Measurements from ENCODE around the gene RNF220.
A peak's percentile ranks its signal among the peaks of the same experiment; 100 is the strongest.

RNF220 gene

DNA sequence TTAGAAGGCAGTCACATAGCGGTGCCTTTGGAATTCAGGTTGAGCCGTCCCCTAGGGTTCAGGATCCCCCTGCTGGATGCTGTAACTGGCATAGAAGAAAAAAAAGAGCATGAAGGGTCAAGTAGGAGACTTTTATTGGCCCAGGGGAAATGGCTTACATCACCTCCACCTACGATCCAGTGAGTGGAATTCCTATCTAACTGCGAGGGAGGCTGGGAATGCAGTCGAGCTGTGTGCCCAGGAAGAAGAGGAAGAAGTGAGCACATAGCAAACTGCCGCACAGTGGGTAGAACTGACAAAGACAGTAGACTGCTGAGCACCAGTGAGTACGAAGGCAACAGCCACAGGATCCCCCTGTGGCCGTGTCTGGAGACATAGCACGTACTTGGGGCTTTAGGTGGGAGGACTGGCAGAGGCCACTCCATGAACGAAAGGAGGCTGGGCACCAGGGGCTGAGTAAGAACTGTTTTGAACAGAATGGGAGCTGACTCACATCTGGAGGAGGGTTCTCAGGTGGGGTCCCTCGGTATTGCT lies 79.2 kb downstream of the RNF220 start (continued):
- TF ChIP-seq BCL11A (tag by site-specific recombination; IDR thresholded peaks at IDR 0.05; ENCODE audit: low read depth) (no peak), ZNF138 (tag by site-specific recombination; IDR thresholded peaks at IDR 0.05; ENCODE audit: borderline replicate concordance) (no peak), ZNF626 (tag by site-specific recombination; IDR thresholded peaks at IDR 0.05) (no peak), GLIS1 (tag by site-specific recombination; IDR thresholded peaks at IDR 0.05) (peak; percentile 89), ZNF600 (tag by site-specific recombination; IDR thresholded peaks at IDR 0.05) (peak; percentile 61), OSR2 (tag by site-specific recombination; IDR thresholded peaks at IDR 0.05) (0 out of 2 replicates have a peak, but pooled peaks have one; percentile 19), ZNF544 (tag by site-specific recombination; IDR thresholded peaks at IDR 0.05) (no peak), FEZF1 (tag by site-specific recombination; IDR thresholded peaks at IDR 0.05) (peak; percentile 96), MZF1 (tag by site-specific recombination; IDR thresholded peaks at IDR 0.05; ENCODE audit: borderline replicate concordance) (peak; percentile 73; the same call in 1 of the 2 replicates), ZIC2 (tag by site-specific recombination; IDR thresholded peaks at IDR 0.05) (peak; percentile 87), HOXD13 (CRISPR knock-in tag; IDR thresholded peaks at IDR 0.05; ENCODE audit: borderline replicate concordance) (no peak), YY1 (tag by site-specific recombination; IDR thresholded peaks at IDR 0.05) (no peak), ZBTB20 (tag by site-specific recombination; IDR thresholded peaks at IDR 0.05) (peak; percentile 40; the same call in 1 of the 2 replicates), ZNF843 (tag by site-specific recombination; IDR thresholded peaks at IDR 0.05) (0 out of 2 replicates have a peak, but pooled peaks have one; percentile 36), ZFHX2 (tag by site-specific recombination; conservative IDR thresholded peaks at IDR 0.05) (peak; percentile 96), SALL2 (tag by site-specific recombination; IDR thresholded peaks at IDR 0.05; ENCODE audit: borderline replicate concordance) (no peak), ZNF24 (tag by site-specific recombination; IDR thresholded peaks at IDR 0.05) (peak; percentile 76), IKZF3 (tag by site-specific recombination; IDR thresholded peaks at IDR 0.05) (peak; percentile 44; the same call in 1 of the 2 replicates), ZNF423 (tag by site-specific recombination; IDR thresholded peaks at IDR 0.05) (peak; percentile 17; the same call in 1 of the 2 replicates), ZNF558 (tag by site-specific recombination; IDR thresholded peaks at IDR 0.05) (no peak), ZNF555 (tag by site-specific recombination; conservative IDR thresholded peaks at IDR 0.05) (no peak), TRIM28 (IDR thresholded peaks at IDR 0.05; ENCODE audit: borderline replicate concordance, low read length) (peak; percentile 93)
- TF ChIP-seq, protein P1, sequence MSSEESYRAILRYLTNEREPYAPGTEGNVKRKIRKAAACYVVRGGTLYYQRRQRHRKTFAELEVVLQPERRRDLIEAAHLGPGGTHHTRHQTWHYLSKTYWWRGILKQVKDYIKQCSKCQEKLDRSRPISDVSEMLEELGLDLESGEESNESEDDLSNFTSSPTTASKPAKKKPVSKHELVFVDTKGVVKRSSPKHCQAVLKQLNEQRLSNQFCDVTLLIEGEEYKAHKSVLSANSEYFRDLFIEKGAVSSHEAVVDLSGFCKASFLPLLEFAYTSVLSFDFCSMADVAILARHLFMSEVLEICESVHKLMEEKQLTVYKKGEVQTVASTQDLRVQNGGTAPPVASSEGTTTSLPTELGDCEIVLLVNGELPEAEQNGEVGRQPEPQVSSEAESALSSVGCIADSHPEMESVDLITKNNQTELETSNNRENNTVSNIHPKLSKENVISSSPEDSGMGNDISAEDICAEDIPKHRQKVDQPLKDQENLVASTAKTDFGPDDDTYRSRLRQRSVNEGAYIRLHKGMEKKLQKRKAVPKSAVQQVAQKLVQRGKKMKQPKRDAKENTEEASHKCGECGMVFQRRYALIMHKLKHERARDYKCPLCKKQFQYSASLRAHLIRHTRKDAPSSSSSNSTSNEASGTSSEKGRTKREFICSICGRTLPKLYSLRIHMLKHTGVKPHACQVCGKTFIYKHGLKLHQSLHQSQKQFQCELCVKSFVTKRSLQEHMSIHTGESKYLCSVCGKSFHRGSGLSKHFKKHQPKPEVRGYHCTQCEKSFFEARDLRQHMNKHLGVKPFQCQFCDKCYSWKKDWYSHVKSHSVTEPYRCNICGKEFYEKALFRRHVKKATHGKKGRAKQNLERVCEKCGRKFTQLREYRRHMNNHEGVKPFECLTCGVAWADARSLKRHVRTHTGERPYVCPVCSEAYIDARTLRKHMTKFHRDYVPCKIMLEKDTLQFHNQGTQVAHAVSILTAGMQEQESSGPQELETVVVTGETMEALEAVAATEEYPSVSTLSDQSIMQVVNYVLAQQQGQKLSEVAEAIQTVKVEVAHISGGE (tag by site-specific recombination; conservative IDR thresholded peaks at IDR 0.05; ENCODE audit: low read depth), result no peak
- TF ChIP-seq, protein P2, sequence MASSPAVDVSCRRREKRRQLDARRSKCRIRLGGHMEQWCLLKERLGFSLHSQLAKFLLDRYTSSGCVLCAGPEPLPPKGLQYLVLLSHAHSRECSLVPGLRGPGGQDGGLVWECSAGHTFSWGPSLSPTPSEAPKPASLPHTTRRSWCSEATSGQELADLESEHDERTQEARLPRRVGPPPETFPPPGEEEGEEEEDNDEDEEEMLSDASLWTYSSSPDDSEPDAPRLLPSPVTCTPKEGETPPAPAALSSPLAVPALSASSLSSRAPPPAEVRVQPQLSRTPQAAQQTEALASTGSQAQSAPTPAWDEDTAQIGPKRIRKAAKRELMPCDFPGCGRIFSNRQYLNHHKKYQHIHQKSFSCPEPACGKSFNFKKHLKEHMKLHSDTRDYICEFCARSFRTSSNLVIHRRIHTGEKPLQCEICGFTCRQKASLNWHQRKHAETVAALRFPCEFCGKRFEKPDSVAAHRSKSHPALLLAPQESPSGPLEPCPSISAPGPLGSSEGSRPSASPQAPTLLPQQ (tag by site-specific recombination; IDR thresholded peaks at IDR 0.05), result 0 out of 2 replicates have a peak, but pooled peaks have one; percentile 33
- TF ChIP-seq, protein P3, sequence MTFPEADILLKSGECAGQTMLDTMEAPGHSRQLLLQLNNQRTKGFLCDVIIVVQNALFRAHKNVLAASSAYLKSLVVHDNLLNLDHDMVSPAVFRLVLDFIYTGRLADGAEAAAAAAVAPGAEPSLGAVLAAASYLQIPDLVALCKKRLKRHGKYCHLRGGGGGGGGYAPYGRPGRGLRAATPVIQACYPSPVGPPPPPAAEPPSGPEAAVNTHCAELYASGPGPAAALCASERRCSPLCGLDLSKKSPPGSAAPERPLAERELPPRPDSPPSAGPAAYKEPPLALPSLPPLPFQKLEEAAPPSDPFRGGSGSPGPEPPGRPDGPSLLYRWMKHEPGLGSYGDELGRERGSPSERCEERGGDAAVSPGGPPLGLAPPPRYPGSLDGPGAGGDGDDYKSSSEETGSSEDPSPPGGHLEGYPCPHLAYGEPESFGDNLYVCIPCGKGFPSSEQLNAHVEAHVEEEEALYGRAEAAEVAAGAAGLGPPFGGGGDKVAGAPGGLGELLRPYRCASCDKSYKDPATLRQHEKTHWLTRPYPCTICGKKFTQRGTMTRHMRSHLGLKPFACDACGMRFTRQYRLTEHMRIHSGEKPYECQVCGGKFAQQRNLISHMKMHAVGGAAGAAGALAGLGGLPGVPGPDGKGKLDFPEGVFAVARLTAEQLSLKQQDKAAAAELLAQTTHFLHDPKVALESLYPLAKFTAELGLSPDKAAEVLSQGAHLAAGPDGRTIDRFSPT (tag by site-specific recombination; IDR thresholded peaks at IDR 0.05), result peak; percentile 65; the same call in 1 of the 2 replicates
- TF ChIP-seq, protein P4, sequence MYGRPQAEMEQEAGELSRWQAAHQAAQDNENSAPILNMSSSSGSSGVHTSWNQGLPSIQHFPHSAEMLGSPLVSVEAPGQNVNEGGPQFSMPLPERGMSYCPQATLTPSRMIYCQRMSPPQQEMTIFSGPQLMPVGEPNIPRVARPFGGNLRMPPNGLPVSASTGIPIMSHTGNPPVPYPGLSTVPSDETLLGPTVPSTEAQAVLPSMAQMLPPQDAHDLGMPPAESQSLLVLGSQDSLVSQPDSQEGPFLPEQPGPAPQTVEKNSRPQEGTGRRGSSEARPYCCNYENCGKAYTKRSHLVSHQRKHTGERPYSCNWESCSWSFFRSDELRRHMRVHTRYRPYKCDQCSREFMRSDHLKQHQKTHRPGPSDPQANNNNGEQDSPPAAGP (tag by site-specific recombination; IDR thresholded peaks at IDR 0.05), result 0 out of 2 replicates have a peak, but pooled peaks have one; percentile 54
- TF ChIP-seq, protein P5, sequence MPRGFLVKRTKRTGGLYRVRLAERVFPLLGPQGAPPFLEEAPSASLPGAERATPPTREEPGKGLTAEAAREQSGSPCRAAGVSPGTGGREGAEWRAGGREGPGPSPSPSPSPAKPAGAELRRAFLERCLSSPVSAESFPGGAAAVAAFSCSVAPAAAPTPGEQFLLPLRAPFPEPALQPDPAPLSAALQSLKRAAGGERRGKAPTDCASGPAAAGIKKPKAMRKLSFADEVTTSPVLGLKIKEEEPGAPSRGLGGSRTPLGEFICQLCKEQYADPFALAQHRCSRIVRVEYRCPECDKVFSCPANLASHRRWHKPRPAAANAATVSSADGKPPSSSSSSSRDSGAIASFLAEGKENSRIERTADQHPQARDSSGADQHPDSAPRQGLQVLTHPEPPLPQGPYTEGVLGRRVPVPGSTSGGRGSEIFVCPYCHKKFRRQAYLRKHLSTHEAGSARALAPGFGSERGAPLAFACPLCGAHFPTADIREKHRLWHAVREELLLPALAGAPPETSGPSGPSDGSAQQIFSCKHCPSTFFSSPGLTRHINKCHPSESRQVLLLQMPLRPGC (tag by site-specific recombination; IDR thresholded peaks at IDR 0.05), result no peak
- TF ChIP-seq, protein P6, sequence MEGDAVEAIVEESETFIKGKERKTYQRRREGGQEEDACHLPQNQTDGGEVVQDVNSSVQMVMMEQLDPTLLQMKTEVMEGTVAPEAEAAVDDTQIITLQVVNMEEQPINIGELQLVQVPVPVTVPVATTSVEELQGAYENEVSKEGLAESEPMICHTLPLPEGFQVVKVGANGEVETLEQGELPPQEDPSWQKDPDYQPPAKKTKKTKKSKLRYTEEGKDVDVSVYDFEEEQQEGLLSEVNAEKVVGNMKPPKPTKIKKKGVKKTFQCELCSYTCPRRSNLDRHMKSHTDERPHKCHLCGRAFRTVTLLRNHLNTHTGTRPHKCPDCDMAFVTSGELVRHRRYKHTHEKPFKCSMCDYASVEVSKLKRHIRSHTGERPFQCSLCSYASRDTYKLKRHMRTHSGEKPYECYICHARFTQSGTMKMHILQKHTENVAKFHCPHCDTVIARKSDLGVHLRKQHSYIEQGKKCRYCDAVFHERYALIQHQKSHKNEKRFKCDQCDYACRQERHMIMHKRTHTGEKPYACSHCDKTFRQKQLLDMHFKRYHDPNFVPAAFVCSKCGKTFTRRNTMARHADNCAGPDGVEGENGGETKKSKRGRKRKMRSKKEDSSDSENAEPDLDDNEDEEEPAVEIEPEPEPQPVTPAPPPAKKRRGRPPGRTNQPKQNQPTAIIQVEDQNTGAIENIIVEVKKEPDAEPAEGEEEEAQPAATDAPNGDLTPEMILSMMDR (tag by site-specific recombination; IDR thresholded peaks at IDR 0.05), result 0 out of 2 replicates have a peak, but pooled peaks have one; percentile 57
